BE2C (cell line): ENCODE data around the gene LDLRAD1.

Experiments used
- DNase-seq: peaks from one replicate; pipeline ENCODE4 v3.0.0-alpha.2; 2020
- H3K27me3 ChIP-seq: fragments of 250-450 bp; sonication (Bioruptor Pico); 2 replicates; pipeline ENCODE4 v1.5.1; 2020; ENCODE audit warnings: mild to moderate bottlenecking
- H3K36me3 ChIP-seq: fragments of 250-450 bp; sonication (Bioruptor Pico); 2 replicates; pipeline ENCODE4 v1.5.1; 2020; ENCODE audit warnings: mild to moderate bottlenecking
- H3K4me1 ChIP-seq: fragments of 250-450 bp; sonication (Bioruptor Pico); 2 replicates; pipeline ENCODE4 v1.5.1; 2020
- H3K4me3 ChIP-seq: 2 replicates; pipeline ENCODE4 v1.5.1; 2011; ENCODE audit warnings: low read depth, low read length
- H3K9me3 ChIP-seq: fragments of 250-450 bp; sonication (Bioruptor Pico); 2 replicates; pipeline ENCODE4 v1.5.1; 2020
- CTCF ChIP-seq: IDR thresholded peaks from 2 replicates; pipeline ENCODE4 v1.5.1; 2012; ENCODE audit warnings: mild to moderate bottlenecking, low read depth, low read length

LDLRAD1 gene

GRCh38 chr1:54011316-54012007, 6.5 kb downstream of the LDLRAD1 start:
- Histone ChIP-seq H3K9me3 (no peaks in the 10 kb centered on the region), H3K36me3 (no peaks in the 10 kb centered on the region), H3K4me1 (no peaks in the 10 kb centered on the region), H3K4me3 (no peak overlapping the region), H3K27me3 (no peaks in the 10 kb centered on the region)
- no peak for DNase-seq
- TF ChIP-seq CTCF: no peak

- no peaks in the 10 kb centered on the region for H3K36me3 ChIP-seq
- no peaks in the 10 kb centered on the region for H3K4me1 ChIP-seq
- H3K27me3 ChIP-seq: no peaks in the 10 kb centered on the region
- no peak for DNase-seq
- no peak overlapping the region for H3K4me3 ChIP-seq
- TF ChIP-seq CTCF: no peak
- H3K9me3 ChIP-seq: no peaks in the 10 kb centered on the region
Measured at GRCh38 chr1:54010415-54011117, 7.4 kb downstream of the LDLRAD1 start.

- Histone ChIP-seq H3K4me3 (no peak overlapping the region), H3K4me1 (no peaks in the 10 kb centered on the region), H3K27me3 (no peaks in the 10 kb centered on the region), H3K36me3 (no peaks in the 10 kb centered on the region), H3K9me3 (no peaks in the 10 kb centered on the region)
- no peak for DNase-seq
- no peak for TF ChIP-seq CTCF
Measured at GRCh38 chr1:54009406-54009805, 8.6 kb downstream of the LDLRAD1 start.

- TF ChIP-seq CTCF: no peak
- DNase-seq: no peak
- Histone ChIP-seq H3K27me3 (no peaks in the 10 kb centered on the region), H3K36me3 (no peaks in the 10 kb centered on the region), H3K4me1 (no peaks in the 10 kb centered on the region), H3K9me3 (no peaks in the 10 kb centered on the region), H3K4me3 (no peak overlapping the region)
Measured at GRCh38 chr1:54008876-54009275, 9.1 kb downstream of the LDLRAD1 start.

- no peak overlapping the region for H3K4me3 ChIP-seq
- TF ChIP-seq CTCF: no peak
- H3K36me3 ChIP-seq: no peaks in the 10 kb centered on the region
- no peaks in the 10 kb centered on the region for H3K4me1 ChIP-seq
- H3K27me3 ChIP-seq: no peaks in the 10 kb centered on the region
- H3K9me3 ChIP-seq: no peaks in the 10 kb centered on the region
- DNase-seq: no peak
Measured at GRCh38 chr1:54007613-54008012, 10.4 kb downstream of the LDLRAD1 start.

GRCh38 chr1:54006508-54006907, 11.5 kb downstream of the LDLRAD1 start:
- Histone ChIP-seq H3K27me3 (no peaks in the 10 kb centered on the region), H3K36me3 (no peaks in the 10 kb centered on the region), H3K4me1 (no peaks in the 10 kb centered on the region), H3K9me3 (no peaks in the 10 kb centered on the region), H3K4me3 (no peak overlapping the region)
- no peak for TF ChIP-seq CTCF
- DNase-seq: no peak
